Astrocyte of the spinal cord (primary cell): Measurements from ENCODE around the gene GIPC2.
"Not testable (repeated sequence)": the region's sequence is repeated elsewhere in the genome, so short reads cannot be mapped to it uniquely, and the experiment has no call there.

Experiments used
- DNase-seq: peaks from one replicate; pipeline ENCODE4 v3.0.0; 2011; ENCODE audit warnings: low read depth, low spot score
- H3K4me3 ChIP-seq: 2 replicates; pipeline ENCODE4 v1.5.1; 2011; ENCODE audit warnings: low read depth, mild to moderate bottlenecking, low read length, moderate library complexity
- in situ Hi-C: cut with HindIII; loops from 2 replicates; pipeline ENCODE4 v1.10.0; 2017; ENCODE audit warnings: low sequenced_read_pairs
- TF ChIP-seq, protein P1 (sequence below): IDR thresholded peaks from 2 replicates; pipeline ENCODE4 v1.5.1; 2012; ENCODE audit warnings: low read depth, mild to moderate bottlenecking, low read length, inconsistent platforms

GIPC2 gene

DNA sequence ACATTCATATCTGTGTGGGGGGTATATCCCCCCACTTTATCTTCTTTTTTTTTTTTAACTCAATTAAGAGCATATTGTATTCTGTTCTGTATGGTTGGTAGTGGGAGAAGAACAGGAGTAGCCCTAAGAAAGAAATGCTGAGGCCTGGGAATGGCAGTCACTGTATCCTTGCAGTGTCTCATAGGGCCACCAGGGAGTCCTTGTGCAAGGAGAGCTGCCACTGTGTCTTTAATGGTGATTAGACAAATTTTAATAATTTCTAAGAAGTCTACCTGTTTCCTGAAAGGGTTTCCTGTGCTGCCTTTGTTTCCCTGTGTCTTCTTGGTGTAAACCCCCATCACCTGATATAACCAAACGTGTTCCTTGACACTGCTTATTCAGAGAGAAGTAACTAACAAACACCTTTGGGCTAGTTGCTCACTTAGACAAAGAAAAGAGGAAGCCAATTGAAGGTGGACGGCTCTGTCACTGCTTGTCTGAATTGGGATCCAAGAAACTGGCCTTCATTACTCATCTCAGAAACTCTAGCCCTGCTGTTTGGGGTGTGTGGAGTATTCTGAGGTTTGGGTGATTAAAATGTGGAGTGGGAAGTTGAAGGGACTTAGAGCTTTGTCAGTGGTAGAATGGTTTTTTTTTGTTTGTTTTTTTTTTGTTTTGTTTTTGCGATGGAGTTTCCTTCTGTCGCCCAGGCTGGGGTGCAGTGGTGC is 15.2 kb downstream of the GIPC2 start:
- TF ChIP-seq, protein P1, sequence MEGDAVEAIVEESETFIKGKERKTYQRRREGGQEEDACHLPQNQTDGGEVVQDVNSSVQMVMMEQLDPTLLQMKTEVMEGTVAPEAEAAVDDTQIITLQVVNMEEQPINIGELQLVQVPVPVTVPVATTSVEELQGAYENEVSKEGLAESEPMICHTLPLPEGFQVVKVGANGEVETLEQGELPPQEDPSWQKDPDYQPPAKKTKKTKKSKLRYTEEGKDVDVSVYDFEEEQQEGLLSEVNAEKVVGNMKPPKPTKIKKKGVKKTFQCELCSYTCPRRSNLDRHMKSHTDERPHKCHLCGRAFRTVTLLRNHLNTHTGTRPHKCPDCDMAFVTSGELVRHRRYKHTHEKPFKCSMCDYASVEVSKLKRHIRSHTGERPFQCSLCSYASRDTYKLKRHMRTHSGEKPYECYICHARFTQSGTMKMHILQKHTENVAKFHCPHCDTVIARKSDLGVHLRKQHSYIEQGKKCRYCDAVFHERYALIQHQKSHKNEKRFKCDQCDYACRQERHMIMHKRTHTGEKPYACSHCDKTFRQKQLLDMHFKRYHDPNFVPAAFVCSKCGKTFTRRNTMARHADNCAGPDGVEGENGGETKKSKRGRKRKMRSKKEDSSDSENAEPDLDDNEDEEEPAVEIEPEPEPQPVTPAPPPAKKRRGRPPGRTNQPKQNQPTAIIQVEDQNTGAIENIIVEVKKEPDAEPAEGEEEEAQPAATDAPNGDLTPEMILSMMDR: no peak
- peak; percentile 36 for DNase-seq
- no peak overlapping the region for H3K4me3 ChIP-seq
- in situ Hi-C loops: no loop called here

DNA sequence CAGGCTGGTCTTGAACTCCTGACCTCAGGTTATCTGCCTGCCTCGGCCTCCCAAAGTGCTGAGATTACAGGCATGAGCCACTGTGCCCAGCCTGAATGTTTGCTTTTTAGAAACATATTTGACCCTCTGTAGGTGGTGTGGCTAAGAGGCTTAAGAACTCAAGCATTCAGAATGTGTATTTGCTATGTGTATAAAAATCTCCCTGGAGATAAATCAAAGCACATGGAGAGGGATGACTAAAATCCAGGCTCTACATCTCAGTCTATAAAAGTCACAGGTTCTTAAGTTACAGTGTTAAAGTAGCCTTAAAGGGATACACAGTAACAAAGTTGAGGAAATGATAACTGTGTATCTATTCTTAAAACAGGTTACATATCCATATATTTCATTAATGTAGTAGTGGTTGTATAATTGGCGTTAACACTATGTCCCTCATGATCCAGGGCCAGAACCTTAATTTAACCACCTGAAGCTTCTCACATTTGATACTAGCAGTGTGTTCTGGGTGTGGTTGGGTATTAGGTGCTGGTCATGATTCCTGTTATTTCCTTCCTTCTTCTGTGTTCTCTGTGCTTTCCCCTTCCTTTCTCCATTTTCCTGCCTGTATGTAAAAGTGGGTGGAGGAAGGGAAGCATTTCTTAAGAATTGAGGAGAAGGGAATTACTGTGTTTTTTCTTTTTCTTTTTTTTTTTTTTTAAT is 16.2 kb downstream of the GIPC2 start:
- in situ Hi-C loops: no loop called here
- DNase-seq: peak; percentile 95
- TF ChIP-seq, protein P1: no peak
- H3K4me3 ChIP-seq: no peak overlapping the region

DNA sequence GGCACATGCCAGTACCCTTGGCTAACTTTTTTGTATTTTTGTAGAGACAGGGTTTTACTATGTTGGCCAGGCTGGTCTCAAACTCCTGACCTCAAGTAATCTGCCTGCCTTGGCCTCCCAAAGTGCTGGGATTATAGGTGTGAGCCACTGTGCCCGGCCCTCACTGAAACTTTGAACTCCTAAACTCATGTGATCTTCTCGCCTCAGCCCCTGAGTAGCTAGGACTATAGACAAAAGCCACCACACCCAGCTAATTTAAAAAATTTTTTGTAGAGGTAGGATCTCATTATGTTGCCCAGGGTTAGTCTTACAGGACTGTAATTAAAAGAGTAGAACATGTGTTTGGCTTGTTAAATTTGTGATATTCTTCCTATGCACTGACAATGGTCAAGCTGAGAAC is 19.1 kb downstream of the GIPC2 start:
- in situ Hi-C loops, DNase-seq, H3K4me3 ChIP-seq: not testable (repeated sequence)

DNA sequence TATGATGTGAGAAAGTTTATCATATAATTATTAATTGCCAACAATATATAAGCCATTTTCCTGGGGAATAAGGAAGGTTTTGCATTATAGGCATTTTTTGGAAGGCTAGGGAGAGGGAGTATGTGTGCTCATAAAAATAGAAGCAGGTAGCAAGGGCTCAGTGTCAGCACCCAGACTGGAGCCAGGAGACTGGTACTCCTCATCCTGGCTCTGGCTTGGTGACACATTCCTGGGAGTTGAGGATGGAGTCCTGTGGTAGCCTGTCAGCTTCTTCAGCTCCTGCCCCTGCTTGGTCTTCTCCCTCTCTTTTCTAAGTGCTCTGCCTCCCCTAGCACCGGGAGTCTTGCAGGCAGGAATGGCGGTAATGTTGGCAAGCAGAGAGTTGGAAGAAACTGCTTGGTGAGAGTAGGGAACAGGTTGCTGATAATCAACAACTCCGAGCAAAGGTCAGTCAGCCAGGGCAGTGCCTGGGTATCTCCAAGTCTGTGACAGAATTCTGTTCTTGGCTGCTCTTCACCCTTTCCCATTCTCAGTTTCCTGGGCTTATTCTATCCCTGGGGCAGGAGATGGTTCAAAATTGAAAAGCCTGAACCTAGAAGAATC is 23.0 kb downstream of the GIPC2 start:
- TF ChIP-seq, protein P1: no peak
- no peak for DNase-seq
- in situ Hi-C loops: no loop called here
- H3K4me3 ChIP-seq: no peak overlapping the region

DNA sequence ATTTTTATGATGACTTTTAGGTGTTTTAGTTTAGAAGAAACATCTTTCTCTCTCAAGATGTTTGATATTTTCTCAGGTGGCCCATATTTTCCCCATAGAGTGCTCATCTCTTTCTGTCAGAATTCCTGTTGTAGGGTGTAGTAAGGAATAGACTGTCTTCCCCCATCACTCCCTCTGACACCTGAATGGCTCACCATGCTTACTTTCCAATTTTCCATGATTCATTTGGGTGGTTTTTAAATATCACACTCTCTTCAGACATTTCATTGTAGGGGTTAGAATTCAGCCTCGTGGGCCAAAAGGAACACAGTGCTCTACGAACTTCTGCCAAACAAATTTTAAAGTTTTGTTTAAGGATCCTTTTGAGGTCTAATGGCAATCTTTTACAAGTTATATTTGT is 24.0 kb downstream of the GIPC2 start:
- TF ChIP-seq, protein P1: no peak
- no peak for DNase-seq
- no peak overlapping the region for H3K4me3 ChIP-seq
- in situ Hi-C loops: no loop called here

DNA sequence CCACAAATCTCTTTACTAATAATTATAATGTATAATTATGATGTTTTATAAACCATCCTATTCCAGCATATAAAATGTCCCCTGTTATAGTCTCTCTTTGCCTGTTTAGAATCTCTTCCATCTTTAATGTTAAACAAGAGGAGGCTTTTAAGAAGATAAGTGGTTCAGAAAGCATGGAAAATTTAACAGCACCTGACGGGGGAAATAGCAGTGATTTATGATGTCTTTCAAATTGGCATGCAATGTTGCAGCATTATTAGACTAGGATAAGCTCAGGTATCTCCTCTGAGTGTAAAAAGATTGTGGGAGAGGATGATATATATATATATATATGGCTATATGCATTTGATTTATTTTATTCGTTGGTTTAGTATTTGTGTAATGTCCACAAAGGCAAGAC is 24.4 kb downstream of the GIPC2 start:
- no peak for DNase-seq
- H3K4me3 ChIP-seq: no peak overlapping the region
- in situ Hi-C loops: no loop called here
- TF ChIP-seq, protein P1: no peak

DNA sequence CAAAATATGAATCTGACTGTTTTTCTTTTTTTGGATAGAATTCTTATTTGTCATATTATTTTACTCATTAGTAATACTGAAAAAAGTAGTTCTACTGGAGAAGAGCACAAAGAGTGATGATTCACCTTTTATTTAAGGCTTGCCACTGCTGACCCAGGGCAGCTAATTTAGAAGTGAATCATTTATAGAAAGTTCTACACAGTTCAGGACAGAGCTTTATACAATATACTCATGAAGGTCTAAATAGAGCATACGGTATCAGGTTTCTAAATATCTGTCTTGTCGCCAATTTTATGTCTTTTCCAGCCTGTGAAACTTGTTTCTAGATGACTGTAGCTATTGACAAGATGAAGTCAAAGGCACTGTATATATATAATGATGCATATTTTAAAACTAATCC is 25.0 kb downstream of the GIPC2 start:
- TF ChIP-seq, protein P1: no peak
- in situ Hi-C loops: no loop called here
- DNase-seq: peak; percentile 88

More for the DNA sequence above, 25.0 kb downstream of the GIPC2 start:
- H3K4me3 ChIP-seq: no peak overlapping the region
